ENCODE data around the gene ECT2. TPM values are rescaled to one million over a fixed set of nuclear protein-coding genes. Genes with fewer than 3 reads are reported as not detected.
A peak's percentile ranks its signal among the peaks of the same experiment; 100 is the strongest.

ECT2 gene
- total RNA-seq, 2 donors from 2014 or later: 0.99 to 1.8 TPM

- Histone ChIP-seq H3K4me1 (peaks cover 6% of the 10 kb centered on the region), H3K9me3 (no peaks in the 10 kb centered on the region), H3K36me3 (replicated peaks in 1 of 2; ENCODE audit: insufficient read depth in 1 of 2, low read depth in 2 of 2) (no peaks in the 10 kb centered on the region), H3K4me3 (no peak overlapping the region), H3K27ac (no peak overlapping the region), H3K27me3 (no peaks in the 10 kb centered on the region)
- 25 to 36% methylated on average over 3 of the region's 3 CpGs for WGBS, 2 donors
- ATAC-seq: no peak
- DNase-seq: peak in 2 of 4 donors; percentile 11 to 15
- TF ChIP-seq POLR2A (IDR thresholded peaks at IDR 0.05): no peak
- TF ChIP-seq CTCF (IDR thresholded peaks at IDR 0.05): no peak
- intact Hi-C loops (cut with DNase I): no loop called here
These were observed 118.8 kb downstream of the ECT2 start for GRCh38 chr3:172869368-172869771.

GRCh38 chr3:172869784-172870518 lies 119.4 kb downstream of the ECT2 start:
- no peak for DNase-seq
- Histone ChIP-seq H3K36me3 (replicated peaks in 1 of 2; ENCODE audit: insufficient read depth in 1 of 2, low read depth in 2 of 2) (no peaks in the 10 kb centered on the region), H3K27ac (no peak overlapping the region), H3K27me3 (no peaks in the 10 kb centered on the region), H3K9me3 (no peaks in the 10 kb centered on the region), H3K4me3 (no peak overlapping the region), H3K4me1 (peaks cover 6% of the 10 kb centered on the region)
- intact Hi-C loops (cut with DNase I): no loop called here
- no peak for TF ChIP-seq POLR2A (IDR thresholded peaks at IDR 0.05)
- no peak for TF ChIP-seq CTCF (IDR thresholded peaks at IDR 0.05)
- WGBS, 2 donors: 57 to 64% methylated on average over 3 of the region's 3 CpGs
- no peak for ATAC-seq

Small RNAs within 50 kb of the gene (small RNA-seq; reads per million reads assigned to genes)
- gene AC108667.1 (not detected), gene RF00139 (not detected), gene RNU4-4P (not detected), gene RNU6-547P (not detected)

Other genes with a start within 250 kb of the ECT2 start
- gene TNFSF10, start 227.3 kb upstream of the ECT2 start, total RNA-seq: 10 to 100 TPM; 27.5 to 40.9 TPM
- gene NCEH1, start 39.7 kb upstream of the ECT2 start, total RNA-seq: 10 to 100 TPM in 1 of 2 donors, 1 to 10 TPM in 1; 6.9 to 10.1 TPM